Prostate gland (tissue), 2 donors: Measurements from ENCODE around the gene EDA2R. TPM values are rescaled to one million over a fixed set of nuclear protein-coding genes. Genes with fewer than 3 reads are reported as not detected.

Experiments
- DNase-seq: peaks from one replicate; pipeline ENCODE4 v3.0.0-alpha.2; 2019; ENCODE audit warnings: low spot score
- H3K27ac ChIP-seq, 2 donors: fragments of 200-600 bp; sonication (generic); 2 replicates each; pipeline ENCODE4 v1.5.1; 2017 to 2019
- H3K27me3 ChIP-seq: fragments of 200-600 bp; sonication (generic); replicated peaks from 2 replicates; pipeline ENCODE4 v1.5.1; 2019; ENCODE audit not compliant: insufficient read depth
- H3K36me3 ChIP-seq, 2 donors: fragments of 200-600 bp; sonication (generic); 1 replicate in 1 of 2; 2 replicates in 1 of 2; pipeline versions ENCODE4 v1.5.1 to v1.8.1; 2017 to 2019
- H3K4me1 ChIP-seq: fragments of 200-600 bp; sonication (generic); replicated peaks from 2 replicates; pipeline ENCODE4 v1.5.1; 2019
- H3K4me3 ChIP-seq, 2 donors: fragments of 200-600 bp; sonication (generic); 2 replicates each; pipeline ENCODE4 v1.5.1; 2017 to 2019
- H3K9me3 ChIP-seq: fragments of 200-600 bp; sonication (generic); 2 replicates; pipeline ENCODE4 v1.5.1; 2017
- CTCF ChIP-seq, 4 experiments: fragments of 200-600 bp in 2 of 4; fragments of 450-650 bp in 2 of 4; sonication (generic) in 2 of 4; IDR thresholded peaks; 1 replicate in 3 of 4; 2 replicates in 1 of 4; pipeline ENCODE4 v1.5.1; 2016 to 2019; ENCODE audit warnings: antibody characterized with exemption in 4 of 4, mild to moderate bottlenecking in 2 of 4, moderate library complexity in 2 of 4
- POLR2A ChIP-seq: fragments of 450-650 bp; IDR thresholded peaks from one replicate; pipeline ENCODE4 v1.6.1; 2016; ENCODE audit warnings: antibody characterized with exemption, mild to moderate bottlenecking
- POLR2AphosphoS5 ChIP-seq: sonication (generic); formaldehyde crosslinking; IDR thresholded peaks from one replicate; pipeline ENCODE4 v1.6.1; 2017; ENCODE audit warnings: antibody characterized with exemption
- WGBS: methylation state at CpG from one replicate; pipeline ENCODE4 v1.1.5; 2018; 5-methylcytosine and 5-hydroxymethylcytosine counted together
- intact Hi-C: fragments of 100-400 bp; cut with DNase I; formaldehyde crosslinking; loops from one replicate; pipeline ENCODE4 v1.14.2; 2022
- small RNA-seq, 2 donors: library from RNA; depleted of rRNA; stranded (forward); fragments of <200 nt; gene quantifications; one replicate each; pipeline ENCODE3, GENCODE V24; 2016
- total RNA-seq, 2 donors: library from RNA; depleted of rRNA; stranded (reverse); fragments of >200 nt; gene quantifications; one replicate each; pipeline ENCODE4 v1.1.0, GENCODE V29; 2016

EDA2R gene
- total RNA-seq, 2 donors from 2014 or later, result 3.8 to 3.9 TPM

- H3K36me3 ChIP-seq, result no peaks in the 10 kb centered on the region
- DNase-seq, result no peak
- no peak overlapping the region for H3K27ac ChIP-seq
- no peaks in the 10 kb centered on the region for H3K4me1 ChIP-seq
- H3K27me3 ChIP-seq, result no peaks in the 10 kb centered on the region
- TF ChIP-seq POLR2A (no peak), POLR2AphosphoS5 (no peak), CTCF (IDR thresholded peaks at IDR 0.05) (no peak)
- H3K4me3 ChIP-seq, result no peak overlapping the region
- H3K9me3 ChIP-seq, result no peaks in the 10 kb centered on the region
- intact Hi-C loops, result no loop called here
Observed at GRCh38 chrX:66601522-66601921, 37.4 kb downstream of the EDA2R start.

GRCh38 chrX:66579219-66579618 lies 59.7 kb downstream of the EDA2R start:
- Histone ChIP-seq H3K36me3 (no peaks in the 10 kb centered on the region), H3K27me3 (no peaks in the 10 kb centered on the region), H3K9me3 (no peaks in the 10 kb centered on the region), H3K27ac (no peak overlapping the region), H3K4me3 (no peak overlapping the region), H3K4me1 (no peaks in the 10 kb centered on the region)
- WGBS, result 85% methylated on average over 1 of the region's 1 CpG
- DNase-seq, result no peak
- intact Hi-C loops, result no loop called here
- TF ChIP-seq POLR2A (no peak), POLR2AphosphoS5 (no peak), CTCF (IDR thresholded peaks at IDR 0.05) (no peak)

GRCh38 chrX:66553973-66554372 lies 84.9 kb downstream of the EDA2R start:
- no peak for TF ChIP-seq CTCF (IDR thresholded peaks at IDR 0.05)
- no peak for TF ChIP-seq POLR2AphosphoS5
- no peak for TF ChIP-seq POLR2A
- no peak overlapping the region for H3K27ac ChIP-seq
- intact Hi-C loops, result no loop called here

GRCh38 chrX:66547847-66548369 lies 91.0 kb downstream of the EDA2R start:
- TF ChIP-seq CTCF (IDR thresholded peaks at IDR 0.05), result no peak
- TF ChIP-seq POLR2AphosphoS5, result no peak
- TF ChIP-seq POLR2A, result no peak
- Histone ChIP-seq H3K4me1 (no peaks in the 10 kb centered on the region), H3K9me3 (no peaks in the 10 kb centered on the region), H3K27me3 (no peaks in the 10 kb centered on the region), H3K36me3 (no peaks in the 10 kb centered on the region), H3K27ac (no peak overlapping the region), H3K4me3 (no peak overlapping the region)
- intact Hi-C loops, result no loop called here
- DNase-seq, result no peak

More at GRCh38 chrX:66553973-66554372, 84.9 kb downstream of the EDA2R start:
- H3K9me3 ChIP-seq, result no peaks in the 10 kb centered on the region
- H3K36me3 ChIP-seq, result no peaks in the 10 kb centered on the region
- no peak for DNase-seq
- no peak overlapping the region for H3K4me3 ChIP-seq
- no peaks in the 10 kb centered on the region for H3K27me3 ChIP-seq
- no peaks in the 10 kb centered on the region for H3K4me1 ChIP-seq

Small RNA genes lying within 50 kb of the gene (small RNA-seq; reads per million reads assigned to genes)
- 0 reads per million in 2 donors for gene RNU6-394P
